ENCODE results near the gene TCEA3. TPM values are rescaled to one million over a fixed set of nuclear protein-coding genes. Genes with fewer than 3 reads are reported as not detected.

Gene TCEA3
- polyA plus RNA-seq, 3 donors, result 0.26 to 0.52 TPM; not detected in 1

DNA sequence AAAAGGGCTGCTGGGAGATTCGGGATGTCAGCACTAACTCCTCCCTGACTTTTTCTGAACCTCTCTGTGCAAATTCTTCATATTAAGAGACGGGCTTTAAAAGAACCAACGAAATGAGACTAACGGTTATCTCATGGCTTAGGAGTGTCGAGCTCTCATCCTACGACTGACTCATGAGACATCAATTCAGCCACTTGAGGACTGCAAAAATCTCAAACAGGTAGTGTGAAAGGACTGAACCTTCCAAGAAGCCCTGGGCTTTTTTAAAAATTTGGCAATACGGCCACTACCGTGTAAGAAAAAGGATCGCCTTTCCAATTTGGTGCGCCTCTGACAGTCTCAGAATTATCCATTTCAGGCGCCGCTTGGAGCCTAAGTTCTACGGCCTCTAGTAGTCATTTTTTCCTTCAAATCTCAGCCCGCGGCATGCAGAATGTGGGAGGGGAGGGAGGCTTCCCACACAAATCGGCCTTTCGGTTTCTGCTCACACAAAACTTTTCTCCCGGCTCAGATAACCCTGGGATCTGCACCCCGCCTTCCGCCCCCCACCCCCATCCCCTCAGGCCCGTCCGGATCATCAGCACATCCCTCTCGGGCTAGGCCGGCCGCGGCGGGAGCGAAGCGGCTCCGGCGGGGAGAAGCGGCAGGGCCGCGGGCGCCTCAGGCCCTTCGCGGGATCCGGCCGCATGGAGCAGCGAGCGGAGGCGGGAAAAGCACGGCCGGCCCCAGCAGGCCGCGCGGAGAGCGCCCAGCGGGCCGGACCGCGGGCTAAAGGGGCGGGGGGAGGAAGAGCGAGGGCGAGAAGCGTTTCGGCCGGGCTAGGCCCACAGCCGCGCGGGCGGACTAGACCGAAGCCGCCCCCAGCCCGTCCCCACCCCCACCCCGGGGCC is 81.1 kb downstream of the TCEA3 start:
- H3K27me3 ChIP-seq (ENCODE audit: control insufficient read depth in 2 of 2, insufficient read depth in 2 of 2, low read length in 2 of 2), result no peaks in the 10 kb centered on the region
- H3K36me3 ChIP-seq (replicated peaks in 1 of 2; ENCODE audit: control insufficient read depth in 1 of 2, insufficient read depth in 2 of 2, low read length in 2 of 2), result peaks cover 2 to 5% of the 10 kb centered on the region in 2 donors
- Mint-ChIP-seq H3K9me3 (peaks cover 0 to 5% (median 0%) of the 10 kb centered on the region in 7 donors), H3K4me3 (peak overlapping the region; percentile 90 to 93), H3K27ac (peak overlapping the region; percentile 70 to 96 (median 92)), H3K36me3 (peaks cover 6 to 7% of the 10 kb centered on the region in 2 donors), H3K27me3 (ENCODE audit: low read depth in 3 of 3) (peaks cover 0 to 3% (median 2%) of the 10 kb centered on the region in 3 donors), H3K4me1 (peaks cover 48% of the 10 kb centered on the region)
- peak overlapping the region; percentile 97 for H2AFZ ChIP-seq (ENCODE audit: insufficient read depth, low read depth, low read length, poor library complexity, severe bottlenecking)
- H3K4me2 ChIP-seq (replicated peaks; ENCODE audit: extremely low read depth, low read length, poor library complexity, severe bottlenecking), result peak overlapping the region; percentile 91
- WGBS (ENCODE audit: insufficient coverage), result 0% methylated on average over 26 of the region's 66 CpGs
- H4K20me1 ChIP-seq (ENCODE audit: insufficient read depth, low read length), result peaks cover 52% of the 10 kb centered on the region
- TF ChIP-seq, protein P1, sequence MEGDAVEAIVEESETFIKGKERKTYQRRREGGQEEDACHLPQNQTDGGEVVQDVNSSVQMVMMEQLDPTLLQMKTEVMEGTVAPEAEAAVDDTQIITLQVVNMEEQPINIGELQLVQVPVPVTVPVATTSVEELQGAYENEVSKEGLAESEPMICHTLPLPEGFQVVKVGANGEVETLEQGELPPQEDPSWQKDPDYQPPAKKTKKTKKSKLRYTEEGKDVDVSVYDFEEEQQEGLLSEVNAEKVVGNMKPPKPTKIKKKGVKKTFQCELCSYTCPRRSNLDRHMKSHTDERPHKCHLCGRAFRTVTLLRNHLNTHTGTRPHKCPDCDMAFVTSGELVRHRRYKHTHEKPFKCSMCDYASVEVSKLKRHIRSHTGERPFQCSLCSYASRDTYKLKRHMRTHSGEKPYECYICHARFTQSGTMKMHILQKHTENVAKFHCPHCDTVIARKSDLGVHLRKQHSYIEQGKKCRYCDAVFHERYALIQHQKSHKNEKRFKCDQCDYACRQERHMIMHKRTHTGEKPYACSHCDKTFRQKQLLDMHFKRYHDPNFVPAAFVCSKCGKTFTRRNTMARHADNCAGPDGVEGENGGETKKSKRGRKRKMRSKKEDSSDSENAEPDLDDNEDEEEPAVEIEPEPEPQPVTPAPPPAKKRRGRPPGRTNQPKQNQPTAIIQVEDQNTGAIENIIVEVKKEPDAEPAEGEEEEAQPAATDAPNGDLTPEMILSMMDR (IDR thresholded peaks at IDR 0.05), result no peak
- H3K4me3 ChIP-seq (replicated peaks in 1 of 3; ENCODE audit: low read depth in 2 of 3, low read length in 3 of 3), result peak overlapping the region; percentile 69 to 94 (median 90)
- H3K9ac ChIP-seq (ENCODE audit: insufficient read depth, low read length, poor library complexity, severe bottlenecking), result peak overlapping the region; percentile 93
- H3K9me3 ChIP-seq (replicated peaks in 1 of 2; ENCODE audit: control insufficient read depth in 1 of 2, insufficient read depth in 1 of 2, low read length in 2 of 2), result no peaks in the 10 kb centered on the region
- peaks cover 28 to 41% of the 10 kb centered on the region in 2 donors for H3K4me1 ChIP-seq (ENCODE audit: control insufficient read depth in 1 of 2, insufficient read depth in 2 of 2, low read length in 2 of 2)
- H3K79me2 ChIP-seq (ENCODE audit: insufficient read depth, low read length), result peaks cover 56% of the 10 kb centered on the region
- intact Hi-C loops (cut with micrococcal nuclease), result loop anchor here (1.0 to 10.0 kb wide), 5 partner anchors 25 to 184 kb away; partner anchors contain the start of gene ZNF436 (in 1 of the 2)
- H3K27ac ChIP-seq (ENCODE audit: low read depth in 1 of 2, low read length in 2 of 2), result peak overlapping the region; percentile 81 to 95
- peak in 2 of 3 donors; percentile 16 to 25 for DNase-seq

DNA sequence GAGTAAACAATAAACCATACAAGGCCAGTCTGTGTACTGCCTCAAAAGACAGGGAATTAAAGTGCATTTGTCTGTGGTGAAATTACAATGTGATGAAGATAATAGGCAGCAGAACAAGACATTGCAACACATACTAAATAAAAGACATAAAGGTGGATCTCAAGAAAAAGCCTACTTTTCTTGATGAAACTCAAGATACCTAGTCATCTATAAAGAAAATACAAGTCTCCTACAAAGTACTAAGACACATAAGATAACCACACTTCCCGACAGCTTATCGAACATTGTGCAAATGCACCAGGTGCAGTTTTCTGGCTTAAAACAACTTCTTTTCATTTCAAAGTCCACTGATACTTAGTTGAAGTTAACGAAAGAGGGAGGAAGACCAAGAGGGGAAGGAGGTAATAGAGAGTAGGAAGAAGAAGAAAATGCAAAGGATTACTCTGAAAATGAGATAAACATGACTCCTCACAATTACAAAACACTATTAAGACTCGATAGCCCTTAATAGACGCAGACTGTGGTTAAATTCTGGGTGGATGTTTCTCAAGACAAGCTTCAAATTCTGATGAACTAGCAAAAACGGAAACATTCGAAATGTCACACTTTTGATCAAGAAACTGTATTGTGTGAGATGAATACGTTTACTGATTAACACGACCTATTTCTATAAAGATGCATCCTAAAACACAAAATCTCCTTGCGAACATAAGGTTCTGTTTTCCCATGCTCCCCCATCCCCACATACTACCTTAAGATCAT is 82.4 kb downstream of the TCEA3 start:
- H3K27ac ChIP-seq (ENCODE audit: low read depth in 1 of 2, low read length in 2 of 2), result peak overlapping the region in 1 of 2 donors; percentile 95
- peak overlapping the region; percentile 90 to 93 for H3K4me3 Mint-ChIP-seq
- peaks cover 28 to 41% of the 10 kb centered on the region in 2 donors for H3K4me1 ChIP-seq (ENCODE audit: control insufficient read depth in 1 of 2, insufficient read depth in 2 of 2, low read length in 2 of 2)
- peak overlapping the region; percentile 93 for H3K9ac ChIP-seq (ENCODE audit: insufficient read depth, low read length, poor library complexity, severe bottlenecking)
- no peak overlapping the region for H2AFZ ChIP-seq (ENCODE audit: insufficient read depth, low read depth, low read length, poor library complexity, severe bottlenecking)
- peak overlapping the region in 5 of 7 donors; percentile 38 to 79 (median 55) for H3K27ac Mint-ChIP-seq
- H3K27me3 ChIP-seq (ENCODE audit: control insufficient read depth in 2 of 2, insufficient read depth in 2 of 2, low read length in 2 of 2), result no peaks in the 10 kb centered on the region
- peak overlapping the region; percentile 69 to 94 (median 90) for H3K4me3 ChIP-seq (replicated peaks in 1 of 3; ENCODE audit: low read depth in 2 of 3, low read length in 3 of 3)
- DNase-seq, result peak; percentile 3 to 25 (median 4)
- H3K4me1 Mint-ChIP-seq, result peaks cover 50% of the 10 kb centered on the region
- TF ChIP-seq, protein P1 (IDR thresholded peaks at IDR 0.05), result no peak
- intact Hi-C loops (cut with micrococcal nuclease), result loop anchor here (5.0 to 10.0 kb wide), 3 partner anchors 57 to 185 kb away; no protein-coding TSS in a partner anchor
- peaks cover 16 to 17% of the 10 kb centered on the region in 2 donors for H3K36me3 Mint-ChIP-seq
- peaks cover 0 to 3% (median 2%) of the 10 kb centered on the region in 3 donors for H3K27me3 Mint-ChIP-seq (ENCODE audit: low read depth in 3 of 3)
- 0% methylated on average over 1 of the region's 10 CpGs for WGBS (ENCODE audit: insufficient coverage)
- no peaks in the 10 kb centered on the region for H3K9me3 ChIP-seq (replicated peaks in 1 of 2; ENCODE audit: control insufficient read depth in 1 of 2, insufficient read depth in 1 of 2, low read length in 2 of 2)
- peak overlapping the region; percentile 91 for H3K4me2 ChIP-seq (replicated peaks; ENCODE audit: extremely low read depth, low read length, poor library complexity, severe bottlenecking)
- H3K36me3 ChIP-seq (replicated peaks in 1 of 2; ENCODE audit: control insufficient read depth in 1 of 2, insufficient read depth in 2 of 2, low read length in 2 of 2), result peaks cover 8 to 18% of the 10 kb centered on the region in 2 donors
- H3K9me3 Mint-ChIP-seq, result peaks cover 0 to 3% (median 0%) of the 10 kb centered on the region in 7 donors
- peaks cover 65% of the 10 kb centered on the region for H4K20me1 ChIP-seq (ENCODE audit: insufficient read depth, low read length)
- peaks cover 70% of the 10 kb centered on the region for H3K79me2 ChIP-seq (ENCODE audit: insufficient read depth, low read length)

Measured in CD14-positive monocyte (primary cell).